Stimulated activated CD8-positive, alpha-beta memory T cell treated with anti-CD3 and anti-CD28 coated beads, Interleukin-15, amount 100 ng/mL, for 48 hours (primary cell): ENCODE data around the gene ZNF678.
"Not testable (repeated sequence)": the region's sequence is repeated elsewhere in the genome, so short reads cannot be mapped to it uniquely, and the experiment has no call there.

Experiments used
- DNase-seq, 2 donors: peaks; one replicate each; pipeline ENCODE4 v3.0.0-alpha.2; 2020; ENCODE audit warnings: low read depth in 2 of 2

The ZNF678 gene

GRCh38 chr1:227604446-227604845, 41.1 kb downstream of the ZNF678 start:
- DNase-seq = no peak

GRCh38 chr1:227606271-227606670, 42.9 kb downstream of the ZNF678 start:
- not testable (repeated sequence) for DNase-seq

GRCh38 chr1:227607336-227607898, 44.1 kb downstream of the ZNF678 start:
- no peak for DNase-seq

- no peak for DNase-seq
These were observed 49.3 kb downstream of the ZNF678 start for GRCh38 chr1:227612658-227613057.

- no peak for DNase-seq
These were observed 50.2 kb downstream of the ZNF678 start for GRCh38 chr1:227613526-227613925.

- no peak for DNase-seq
These were observed 57.9 kb downstream of the ZNF678 start for GRCh38 chr1:227621211-227621610.

- no peak for DNase-seq
These were observed 59.6 kb downstream of the ZNF678 start for GRCh38 chr1:227622739-227623475.

GRCh38 chr1:227632325-227632724, 69.0 kb downstream of the ZNF678 start:
- no peak for DNase-seq

GRCh38 chr1:227635596-227635995, 72.2 kb downstream of the ZNF678 start:
- DNase-seq = no peak

GRCh38 chr1:227654431-227654830, 91.1 kb downstream of the ZNF678 start:
- DNase-seq = no peak

GRCh38 chr1:227654858-227655752, 91.7 kb downstream of the ZNF678 start:
- no peak for DNase-seq

- DNase-seq = no peak
These were observed 98.1 kb downstream of the ZNF678 start for GRCh38 chr1:227661495-227661894.

GRCh38 chr1:227662933-227663332, 99.6 kb downstream of the ZNF678 start:
- DNase-seq = no peak

- no peak for DNase-seq
These were observed 102.9 kb downstream of the ZNF678 start for GRCh38 chr1:227666286-227666685.

GRCh38 chr1:227673441-227673840, 110.1 kb downstream of the ZNF678 start:
- DNase-seq = no peak

- no peak for DNase-seq
These were observed 122.5 kb downstream of the ZNF678 start for GRCh38 chr1:227685807-227686206.

- no peak for DNase-seq
These were observed 134.0 kb downstream of the ZNF678 start for GRCh38 chr1:227697321-227697864.

GRCh38 chr1:227701631-227702030, 138.3 kb downstream of the ZNF678 start:
- not testable (repeated sequence) for DNase-seq

GRCh38 chr1:227707846-227708245, 144.5 kb downstream of the ZNF678 start:
- no peak for DNase-seq

- no peak for DNase-seq
These were observed 146.1 kb downstream of the ZNF678 start for GRCh38 chr1:227709451-227709850.

- DNase-seq = not testable (repeated sequence)
These were observed 147.1 kb downstream of the ZNF678 start for GRCh38 chr1:227710474-227710873.

GRCh38 chr1:227712648-227713047, 149.3 kb downstream of the ZNF678 start:
- DNase-seq = no peak
